ENCODE data around the gene MTMR3. TPM values are rescaled to one million over a fixed set of nuclear protein-coding genes. Genes with fewer than 3 reads are reported as not detected.

The MTMR3 gene
- total RNA-seq, 2 experiments from 2014 or later: 21.1 to 26.0 TPM

GRCh38 chr22:29901354-29901753 lies 18.4 kb downstream of the MTMR3 start:
- peaks cover under 1% of the 10 kb centered on the region for H3K36me3 Mint-ChIP-seq (ENCODE audit: low read depth)
- DNase-seq: no peak
- no peak overlapping the region for H3K27ac Mint-ChIP-seq
- H3K4me3 Mint-ChIP-seq: no peak overlapping the region
- ChIA-PET POLR2A (no interaction called here), CTCF (no interaction called here)
- H3K9me3 Mint-ChIP-seq (ENCODE audit: insufficient read depth): no peaks in the 10 kb centered on the region
- H3K27me3 Mint-ChIP-seq (ENCODE audit: low read depth): no peaks in the 10 kb centered on the region
- no peak for ATAC-seq
- H3K4me1 Mint-ChIP-seq (ENCODE audit: low read depth): no peaks in the 10 kb centered on the region

GRCh38 chr22:29903371-29903770 lies 20.4 kb downstream of the MTMR3 start:
- DNase-seq (no peak), ATAC-seq (no peak)
- CTCF ChIA-PET: interaction anchor here (1.0 to 2.8 kb wide), 3 partner anchors 9 to 185 kb away, joined by 3 to 10 read pairs (median 5); no protein-coding TSS in a partner anchor
- no peak overlapping the region for H3K4me3 Mint-ChIP-seq
- POLR2A ChIA-PET: no interaction called here
- no peaks in the 10 kb centered on the region for H3K9me3 Mint-ChIP-seq (ENCODE audit: insufficient read depth)
- no peaks in the 10 kb centered on the region for H3K36me3 Mint-ChIP-seq (ENCODE audit: low read depth)
- H3K27ac Mint-ChIP-seq: no peak overlapping the region
- no peaks in the 10 kb centered on the region for H3K27me3 Mint-ChIP-seq (ENCODE audit: low read depth)
- no peaks in the 10 kb centered on the region for H3K4me1 Mint-ChIP-seq (ENCODE audit: low read depth)

GRCh38 chr22:29904020-29904419 lies 21.0 kb downstream of the MTMR3 start:
- CTCF ChIA-PET: interaction anchor here (1.0 to 2.8 kb wide), 3 partner anchors 9 to 185 kb away, joined by 3 to 10 read pairs (median 5); no protein-coding TSS in a partner anchor
- ATAC-seq: no peak
- no peak for DNase-seq
- Mint-ChIP-seq H3K9me3 (ENCODE audit: insufficient read depth) (no peaks in the 10 kb centered on the region), H3K4me3 (no peak overlapping the region), H3K36me3 (ENCODE audit: low read depth) (no peaks in the 10 kb centered on the region), H3K27ac (no peak overlapping the region), H3K27me3 (ENCODE audit: low read depth) (no peaks in the 10 kb centered on the region), H3K4me1 (ENCODE audit: low read depth) (no peaks in the 10 kb centered on the region)
- POLR2A ChIA-PET: no interaction called here

- H3K4me1 Mint-ChIP-seq (ENCODE audit: low read depth): no peaks in the 10 kb centered on the region
- ChIA-PET CTCF (interaction anchor here (0.5 kb wide), 1 partner anchor 76 kb away, joined by 4 read pairs; no protein-coding TSS in a partner anchor), POLR2A (no interaction called here)
- no peaks in the 10 kb centered on the region for H3K9me3 Mint-ChIP-seq (ENCODE audit: insufficient read depth)
- H3K27ac Mint-ChIP-seq: no peak overlapping the region
- DNase-seq (no peak), ATAC-seq (no peak)
- H3K4me3 Mint-ChIP-seq: no peak overlapping the region
- no peaks in the 10 kb centered on the region for H3K36me3 Mint-ChIP-seq (ENCODE audit: low read depth)
- H3K27me3 Mint-ChIP-seq (ENCODE audit: low read depth): no peaks in the 10 kb centered on the region
Observed at GRCh38 chr22:29907753-29908515, 25.0 kb downstream of the MTMR3 start.

- no peak for DNase-seq
- ATAC-seq: no peak
- no peaks in the 10 kb centered on the region for H3K27me3 Mint-ChIP-seq (ENCODE audit: low read depth)
- CTCF ChIA-PET: interaction anchor here (0.9 kb wide), 1 partner anchor 9 kb away, joined by 3 read pairs; no protein-coding TSS in a partner anchor
- peaks cover 4% of the 10 kb centered on the region for H3K4me1 Mint-ChIP-seq (ENCODE audit: low read depth)
- H3K27ac Mint-ChIP-seq: no peak overlapping the region
- POLR2A ChIA-PET: no interaction called here
- no peaks in the 10 kb centered on the region for H3K9me3 Mint-ChIP-seq (ENCODE audit: insufficient read depth)
- H3K4me3 Mint-ChIP-seq: no peak overlapping the region
- no peaks in the 10 kb centered on the region for H3K36me3 Mint-ChIP-seq (ENCODE audit: low read depth)
Observed at GRCh38 chr22:29912141-29912540, 29.2 kb downstream of the MTMR3 start.

- Mint-ChIP-seq H3K4me1 (ENCODE audit: low read depth) (peaks cover 4% of the 10 kb centered on the region), H3K9me3 (ENCODE audit: insufficient read depth) (no peaks in the 10 kb centered on the region), H3K27me3 (ENCODE audit: low read depth) (no peaks in the 10 kb centered on the region), H3K36me3 (ENCODE audit: low read depth) (no peaks in the 10 kb centered on the region), H3K27ac (no peak overlapping the region), H3K4me3 (no peak overlapping the region)
- DNase-seq (no peak), ATAC-seq (no peak)
- CTCF ChIA-PET: interaction anchor here (0.9 kb wide), 2 partner anchors 9 to 287 kb away, joined by 3 read pairs; no protein-coding TSS in a partner anchor
- POLR2A ChIA-PET: no interaction called here
Observed at GRCh38 chr22:29912605-29913398, 29.8 kb downstream of the MTMR3 start.

- ChIA-PET POLR2A (no interaction called here), CTCF (no interaction called here)
- ATAC-seq: no peak
- DNase-seq: no peak
- H3K36me3 Mint-ChIP-seq (ENCODE audit: low read depth): no peaks in the 10 kb centered on the region
- no peaks in the 10 kb centered on the region for H3K27me3 Mint-ChIP-seq (ENCODE audit: low read depth)
- no peak overlapping the region for H3K4me3 Mint-ChIP-seq
- no peaks in the 10 kb centered on the region for H3K9me3 Mint-ChIP-seq (ENCODE audit: insufficient read depth)
- H3K4me1 Mint-ChIP-seq (ENCODE audit: low read depth): peaks cover 4% of the 10 kb centered on the region
- no peak overlapping the region for H3K27ac Mint-ChIP-seq
Observed at GRCh38 chr22:29914165-29914564, 31.2 kb downstream of the MTMR3 start.

GRCh38 chr22:29914991-29915533 lies 32.1 kb downstream of the MTMR3 start:
- Mint-ChIP-seq H3K4me1 (ENCODE audit: low read depth) (peaks cover 4% of the 10 kb centered on the region), H3K27me3 (ENCODE audit: low read depth) (no peaks in the 10 kb centered on the region), H3K36me3 (ENCODE audit: low read depth) (no peaks in the 10 kb centered on the region), H3K4me3 (no peak overlapping the region), H3K9me3 (ENCODE audit: insufficient read depth) (no peaks in the 10 kb centered on the region), H3K27ac (no peak overlapping the region)
- ChIA-PET POLR2A (no interaction called here), CTCF (no interaction called here)
- DNase-seq (no peak), ATAC-seq (no peak)

- H3K9me3 Mint-ChIP-seq (ENCODE audit: insufficient read depth): no peaks in the 10 kb centered on the region
- H3K4me3 Mint-ChIP-seq: no peak overlapping the region
- ATAC-seq (no peak), DNase-seq (no peak)
- no peaks in the 10 kb centered on the region for H3K27me3 Mint-ChIP-seq (ENCODE audit: low read depth)
- no peak overlapping the region for H3K27ac Mint-ChIP-seq
- ChIA-PET POLR2A (interaction anchor here (0.8 kb wide), 1 partner anchor 667 kb away, joined by 3 read pairs; no protein-coding TSS in a partner anchor), CTCF (no interaction called here)
- no peaks in the 10 kb centered on the region for H3K36me3 Mint-ChIP-seq (ENCODE audit: low read depth)
- peaks cover 4% of the 10 kb centered on the region for H3K4me1 Mint-ChIP-seq (ENCODE audit: low read depth)
Observed at GRCh38 chr22:29916007-29916544, 33.1 kb downstream of the MTMR3 start.

- ChIA-PET POLR2A (no interaction called here), CTCF (no interaction called here)
- Mint-ChIP-seq H3K27ac (no peak overlapping the region), H3K4me1 (ENCODE audit: low read depth) (peaks cover 4% of the 10 kb centered on the region), H3K27me3 (ENCODE audit: low read depth) (no peaks in the 10 kb centered on the region), H3K36me3 (ENCODE audit: low read depth) (no peaks in the 10 kb centered on the region), H3K4me3 (no peak overlapping the region), H3K9me3 (ENCODE audit: insufficient read depth) (no peaks in the 10 kb centered on the region)
- DNase-seq (no peak), ATAC-seq (no peak)
Observed at GRCh38 chr22:29917052-29917902, 34.3 kb downstream of the MTMR3 start.

- Mint-ChIP-seq H3K9me3 (ENCODE audit: insufficient read depth) (peaks cover 5% of the 10 kb centered on the region), H3K36me3 (ENCODE audit: low read depth) (peaks cover 2% of the 10 kb centered on the region), H3K27ac (no peak overlapping the region), H3K27me3 (ENCODE audit: low read depth) (no peaks in the 10 kb centered on the region), H3K4me3 (no peak overlapping the region), H3K4me1 (ENCODE audit: low read depth) (no peaks in the 10 kb centered on the region)
- ATAC-seq: no peak
- CTCF ChIA-PET: interaction anchor here (0.7 kb wide), 1 partner anchor 79 kb away, joined by 4 read pairs; no protein-coding TSS in a partner anchor
- DNase-seq: no peak
- POLR2A ChIA-PET: interaction anchor here (0.8 kb wide), 1 partner anchor 9 kb away, joined by 3 read pairs; no protein-coding TSS in a partner anchor
Observed at GRCh38 chr22:29925402-29925801, 42.4 kb downstream of the MTMR3 start.
